Ureter (tissue), 1 donor: Measurements from ENCODE around the gene BCL7A. TPM values are rescaled to one million over a fixed set of nuclear protein-coding genes. Genes with fewer than 3 reads are reported as not detected.
"Not testable (repeated sequence)": the region's sequence is repeated elsewhere in the genome, so short reads cannot be mapped to it uniquely, and the experiment has no call there.

Source experiments
- DNase-seq: peaks from one replicate; pipeline ENCODE4 v3.0.0-alpha.2; 2020; ENCODE audit warnings: low spot score
- total RNA-seq: library from RNA; stranded (reverse); gene quantifications from one replicate; pipeline ENCODE4 v1.2.4, GENCODE V29; 2023
- donor health status: DM: yes; HTN: yes; CAD: no.

Gene BCL7A
- total RNA-seq, 1 donor from 2014 or later = 14.8 TPM

DNA sequence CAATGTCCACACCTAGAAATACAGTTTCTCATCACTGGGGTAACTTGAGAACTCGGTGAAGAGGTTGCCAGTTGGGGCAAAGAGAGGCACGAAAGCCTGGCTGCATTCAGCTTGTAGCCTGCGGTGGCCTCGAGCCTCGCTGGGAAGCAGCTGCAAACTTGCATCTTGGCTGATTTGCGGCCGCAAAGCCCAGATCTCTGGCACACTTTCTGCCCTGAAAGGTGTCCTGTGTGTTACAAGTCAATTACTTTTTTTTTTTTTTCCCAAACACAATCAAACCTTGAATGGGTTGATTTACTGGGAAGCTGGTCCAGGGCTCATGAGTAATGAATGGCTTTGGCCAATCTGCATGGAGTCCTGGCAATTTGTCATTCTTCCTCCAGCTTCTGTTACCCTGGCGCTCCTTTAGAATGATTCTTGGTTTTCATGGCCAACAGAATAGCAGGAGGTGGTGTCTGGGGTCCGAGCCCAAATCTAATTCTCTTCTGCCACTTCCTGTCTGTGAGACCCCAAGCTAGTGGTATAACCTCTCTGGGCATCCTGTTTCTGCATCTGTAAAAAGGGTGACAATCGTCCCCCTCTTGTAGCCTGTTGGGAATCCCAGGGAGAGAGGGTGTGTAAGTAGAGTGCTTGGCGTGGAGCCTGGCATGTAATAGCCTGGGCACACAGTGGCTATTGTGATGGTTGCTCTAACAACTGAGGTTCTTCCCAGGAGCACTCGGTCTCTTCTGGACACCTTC, 6.7 kb downstream of the BCL7A start:
- DNase-seq = no peak

DNA sequence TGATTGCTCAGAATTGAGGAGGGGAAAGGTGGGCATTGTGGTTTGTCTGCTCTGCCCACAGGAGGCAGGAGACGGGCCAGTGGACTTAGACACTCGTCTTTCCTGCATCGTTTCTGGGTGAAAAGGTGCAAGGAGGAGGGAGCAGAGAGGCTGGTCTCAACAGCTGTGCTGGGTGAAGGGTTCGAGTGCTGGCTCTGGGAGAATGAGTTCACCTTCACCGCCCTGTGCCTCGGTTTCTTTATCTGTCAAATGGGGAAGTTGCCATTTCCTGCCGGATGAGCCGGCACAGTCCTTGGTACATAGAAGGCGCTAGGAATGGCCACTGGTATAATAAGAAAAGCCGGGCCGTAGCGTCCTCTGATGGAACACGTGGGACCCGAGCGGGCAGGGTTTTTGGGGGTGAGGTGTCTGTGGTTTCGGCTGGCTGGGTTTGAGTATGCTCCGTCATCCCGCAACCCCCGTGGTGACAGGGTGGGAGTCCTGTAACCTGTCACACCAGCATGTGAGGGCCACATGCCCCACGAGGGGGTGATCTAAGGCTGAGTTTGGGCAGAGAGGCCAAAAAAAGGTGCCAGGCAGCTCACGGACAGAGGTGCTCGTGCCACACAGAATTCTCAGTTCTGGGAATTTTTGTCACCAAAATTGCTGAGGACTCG, 7.3 kb downstream of the BCL7A start:
- no peak for DNase-seq

DNA sequence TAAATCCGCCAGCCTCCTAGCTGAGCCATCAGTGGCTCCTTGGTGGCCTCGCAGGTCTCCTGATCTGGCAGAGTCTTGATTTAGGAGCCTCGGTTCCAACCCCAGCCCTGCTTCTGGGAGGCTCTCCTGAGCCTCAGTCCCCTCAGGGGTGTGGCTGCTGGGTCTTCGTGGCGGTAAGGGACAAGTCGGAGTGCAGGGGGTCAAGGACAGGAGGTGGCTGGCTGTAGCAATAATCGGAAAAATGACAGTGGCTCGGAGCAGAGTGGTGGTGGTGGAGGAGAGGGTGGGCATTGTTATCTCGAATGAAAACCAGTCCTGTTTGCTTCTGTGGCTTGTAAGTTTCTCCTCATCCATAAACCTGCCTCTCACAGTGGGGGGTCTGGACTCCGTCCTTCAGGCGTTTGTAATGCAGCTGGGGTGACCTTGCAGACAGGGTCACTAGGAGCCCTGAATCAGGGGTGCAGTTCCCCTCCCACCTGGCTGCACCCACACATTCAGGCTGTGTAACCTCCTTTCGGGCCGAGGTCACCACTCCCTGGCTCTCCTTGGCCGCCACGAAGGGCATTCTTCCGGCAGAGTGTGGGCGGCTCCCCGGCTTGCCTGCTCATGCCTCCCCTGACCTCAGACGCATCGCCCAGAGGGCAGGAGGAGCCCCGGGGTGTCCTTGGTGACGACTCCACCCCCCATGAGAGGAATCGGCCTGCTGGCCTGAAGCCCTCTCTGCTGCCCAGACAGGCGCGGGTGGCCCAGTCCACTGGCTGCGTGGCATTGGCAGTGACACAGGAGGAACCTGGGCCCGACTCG, 8.1 kb downstream of the BCL7A start:
- no peak for DNase-seq

DNA sequence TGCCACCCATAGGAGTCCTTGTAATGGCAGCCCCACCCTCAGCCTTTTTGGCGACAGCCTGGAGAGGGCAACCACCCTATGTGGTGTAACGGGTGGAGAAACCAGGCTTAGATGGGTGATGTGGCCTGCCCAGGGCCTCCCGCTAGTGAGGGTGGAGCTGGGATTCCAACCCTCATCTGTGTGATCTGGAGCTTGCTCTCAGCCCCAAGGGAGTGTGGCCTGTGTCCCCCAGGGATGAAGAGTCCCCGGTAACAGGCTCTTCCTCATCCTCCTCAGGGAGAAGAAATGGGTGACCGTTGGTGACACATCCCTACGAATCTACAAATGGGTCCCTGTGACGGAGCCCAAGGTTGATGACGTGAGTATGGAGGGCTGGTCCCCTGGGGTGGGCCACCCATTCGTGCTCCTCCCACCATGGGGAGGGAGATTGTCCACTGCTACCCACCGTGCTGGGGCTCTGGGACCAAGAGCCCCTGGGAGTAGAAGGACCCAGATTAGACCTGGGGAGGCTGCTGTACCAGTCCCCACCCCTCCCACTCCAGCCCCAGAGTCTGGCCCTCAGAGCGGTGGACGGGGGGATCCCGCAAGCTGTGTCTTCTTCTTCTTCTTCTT, 8.8 kb downstream of the BCL7A start:
- DNase-seq = no peak

DNA sequence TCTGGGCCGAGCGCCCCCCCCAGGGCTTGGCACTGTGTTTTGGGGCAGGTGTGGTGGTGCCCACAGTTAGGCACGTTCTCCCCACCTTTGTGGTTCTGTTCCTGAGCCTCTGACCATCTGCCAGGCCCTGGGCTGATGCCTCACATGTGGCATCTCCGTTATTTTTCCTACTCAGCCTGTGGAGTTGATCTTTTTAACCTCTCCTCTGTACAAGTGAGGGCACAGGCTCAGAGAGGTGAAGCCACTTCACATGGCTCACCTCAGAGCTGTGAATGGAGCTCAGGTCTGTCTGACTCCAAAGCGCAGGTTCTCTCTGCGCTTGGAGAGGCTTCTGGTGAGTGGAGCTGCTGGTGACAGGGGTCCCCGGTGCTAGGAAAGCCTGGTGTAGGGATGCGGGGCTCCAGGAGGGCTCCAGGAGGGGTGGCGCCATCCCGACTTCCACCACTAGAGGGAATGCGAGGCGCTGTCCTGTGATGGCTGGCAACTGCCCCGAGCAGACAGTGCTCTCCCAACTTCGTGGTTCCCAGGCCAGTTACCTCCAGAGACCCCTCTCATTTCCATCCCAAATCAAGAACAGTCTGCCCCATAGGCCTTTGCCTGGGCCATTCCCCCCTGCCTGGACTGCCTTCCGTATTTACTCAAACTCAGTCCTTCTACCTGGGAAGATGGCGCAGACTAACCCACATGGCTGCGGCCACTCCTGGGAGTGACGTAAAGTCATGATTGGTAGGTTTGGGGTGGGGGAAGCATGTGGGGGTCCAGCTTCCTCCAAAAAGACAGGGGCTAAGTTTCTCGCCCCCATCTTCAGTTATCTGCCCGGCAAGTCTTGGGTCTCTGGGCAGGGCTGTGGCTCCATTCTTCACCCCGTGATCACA, 9.9 kb downstream of the BCL7A start:
- no peak for DNase-seq

DNA sequence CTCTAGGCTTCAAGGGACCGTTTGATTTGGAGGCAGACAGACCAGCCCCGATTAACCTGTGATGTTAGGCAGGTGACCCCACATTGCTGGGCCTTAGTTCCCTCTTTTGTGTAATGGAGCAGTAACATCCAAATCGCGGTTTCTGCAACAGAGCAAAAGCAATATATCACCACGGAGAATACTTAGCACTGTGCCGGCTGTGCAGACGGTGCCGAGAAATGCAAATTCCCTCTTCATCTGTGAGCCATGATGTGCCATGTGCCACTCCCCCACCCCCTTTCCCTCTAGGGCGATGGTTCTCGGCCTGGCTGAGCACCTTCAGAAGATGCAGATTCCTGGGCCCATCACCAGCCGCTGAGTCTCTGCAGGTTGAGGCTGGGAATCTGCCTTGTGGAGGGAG, 10.9 kb downstream of the BCL7A start:
- DNase-seq = no peak

DNA sequence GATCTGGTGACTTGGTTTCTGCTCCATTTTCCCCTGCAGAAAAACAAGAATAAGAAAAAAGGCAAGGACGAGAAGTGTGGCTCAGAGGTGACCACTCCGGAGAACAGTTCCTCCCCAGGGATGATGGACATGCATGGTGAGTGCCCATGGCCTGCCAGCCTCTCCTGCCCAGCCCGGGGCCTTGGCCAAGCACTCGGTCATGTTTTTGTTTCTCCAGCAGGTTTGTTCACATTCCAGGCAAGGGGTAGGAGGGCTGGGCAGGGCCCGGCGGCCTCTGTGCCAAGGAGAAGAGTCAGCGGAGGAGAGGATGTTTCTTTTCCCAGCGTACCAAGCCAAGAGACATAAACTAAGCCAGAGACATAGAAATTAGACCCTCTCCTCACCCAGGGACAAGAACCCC, 13.6 kb downstream of the BCL7A start:
- peak; percentile 77 for DNase-seq

DNA sequence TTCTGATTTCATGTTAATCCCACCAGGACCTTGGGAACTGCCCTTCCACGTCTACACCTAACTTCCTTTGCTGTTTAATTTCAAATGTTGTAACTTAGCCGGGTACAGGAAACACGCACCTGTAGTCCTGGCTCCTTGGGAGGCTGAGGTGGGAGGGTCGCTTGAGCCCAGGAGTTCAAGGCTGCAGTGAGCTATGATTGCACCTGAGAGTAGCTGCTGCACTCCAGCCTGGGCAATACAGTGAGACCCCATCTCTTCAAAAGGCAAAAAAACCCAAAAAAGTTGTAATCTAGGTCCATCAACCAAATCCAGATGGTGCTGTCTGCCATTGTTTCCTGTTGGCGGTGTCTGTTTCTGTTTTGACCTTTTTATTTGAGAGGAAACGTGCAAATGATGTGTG, 14.5 kb downstream of the BCL7A start:
- DNase-seq = no peak

DNA sequence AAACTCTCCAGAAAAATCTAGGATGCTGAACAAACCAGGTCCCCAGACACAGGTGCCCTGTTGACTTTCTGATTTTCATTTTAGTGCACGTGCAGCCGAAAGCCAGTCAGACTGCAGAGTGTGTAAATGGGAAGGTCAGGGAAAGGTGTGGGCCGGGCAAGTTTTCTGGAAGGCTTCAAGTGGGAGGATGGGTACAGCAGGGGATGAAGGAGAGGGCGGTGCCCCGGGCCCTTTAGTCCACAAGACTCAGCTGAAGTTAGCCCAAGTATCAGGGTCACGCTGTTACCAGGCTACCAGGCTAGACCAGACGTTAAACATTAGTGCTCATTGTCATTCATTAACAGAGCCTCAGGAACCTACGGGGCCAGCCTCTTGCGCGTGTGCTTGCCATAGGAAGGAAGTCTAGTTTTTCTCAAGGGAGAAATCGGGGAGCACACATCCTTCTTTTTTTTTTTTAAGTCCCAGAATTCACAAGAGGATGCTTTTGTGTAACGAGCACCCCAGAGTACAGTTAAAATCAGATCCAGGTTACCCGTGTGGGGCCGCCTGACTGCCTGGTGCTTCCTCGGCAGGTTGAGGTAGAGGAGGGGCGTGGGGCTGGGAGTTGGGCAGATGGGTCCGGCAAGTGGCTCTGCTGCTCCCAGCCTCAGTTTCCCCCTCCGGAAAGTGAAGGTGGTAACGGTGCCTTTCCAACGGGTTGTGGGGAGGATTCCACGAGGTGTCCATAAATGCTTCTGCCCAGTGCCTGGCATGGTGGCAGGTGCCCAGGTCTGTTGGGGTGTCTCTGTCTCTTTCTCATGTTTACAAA, 19.1 kb downstream of the BCL7A start:
- no peak for DNase-seq

DNA sequence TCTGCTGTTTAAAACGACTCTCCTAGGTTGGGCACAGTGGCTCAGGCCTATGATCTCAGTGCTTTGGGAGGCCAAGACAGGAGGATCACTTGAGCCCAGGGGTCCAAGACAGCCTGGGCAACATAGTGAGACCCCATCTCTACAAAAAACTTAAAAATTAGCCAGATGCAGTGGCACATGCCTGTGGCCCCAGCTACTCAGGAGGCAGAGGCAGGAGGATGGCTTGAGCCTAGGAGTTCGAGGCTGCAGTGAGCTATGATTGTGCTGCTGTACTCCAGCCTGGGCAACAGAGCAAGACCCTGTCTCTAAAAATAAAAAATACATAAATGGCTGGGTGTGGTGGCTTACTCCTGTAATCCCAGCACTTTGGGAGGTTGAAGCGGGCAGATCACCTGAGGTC, 19.8 kb downstream of the BCL7A start:
- not testable (repeated sequence) for DNase-seq

DNA sequence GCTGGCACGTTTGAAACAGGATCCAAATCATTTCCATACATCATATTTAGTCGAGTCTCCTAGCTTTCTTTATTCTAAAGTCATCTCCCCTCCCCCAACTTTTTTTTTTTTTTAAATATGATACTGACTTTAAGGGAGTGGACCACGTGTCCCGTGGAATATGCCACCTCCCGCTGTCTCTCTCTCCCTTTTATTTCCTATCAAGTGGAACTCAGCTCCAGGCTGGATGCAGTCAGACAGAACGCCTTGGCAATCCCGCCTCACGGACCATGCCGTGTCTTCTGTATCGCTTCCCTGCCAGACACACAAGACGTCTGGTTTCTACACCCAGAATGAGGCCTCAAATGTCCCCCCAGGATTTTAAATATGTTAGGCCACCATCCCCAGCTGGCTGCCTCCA, 21.2 kb downstream of the BCL7A start:
- DNase-seq = no peak

DNA sequence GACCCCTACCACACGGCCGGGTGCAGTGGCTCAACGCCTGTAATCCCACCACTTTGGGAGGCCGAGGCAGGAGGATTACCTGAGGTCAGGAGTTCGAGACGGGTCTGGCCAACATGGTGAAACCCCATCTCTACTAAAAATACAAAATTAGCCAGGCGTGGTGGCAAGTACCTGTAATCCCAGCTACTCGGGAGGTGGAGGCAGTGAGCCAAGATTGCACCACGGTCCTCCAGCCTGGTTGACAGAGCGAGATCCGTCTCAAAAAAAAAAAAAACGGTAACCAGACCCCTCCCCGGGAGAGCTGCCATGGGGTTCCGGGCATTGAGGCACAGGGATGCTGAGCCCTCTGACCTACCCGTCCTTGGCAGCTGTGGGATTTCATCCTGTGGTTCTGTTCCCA, 21.8 kb downstream of the BCL7A start:
- no peak for DNase-seq

DNA sequence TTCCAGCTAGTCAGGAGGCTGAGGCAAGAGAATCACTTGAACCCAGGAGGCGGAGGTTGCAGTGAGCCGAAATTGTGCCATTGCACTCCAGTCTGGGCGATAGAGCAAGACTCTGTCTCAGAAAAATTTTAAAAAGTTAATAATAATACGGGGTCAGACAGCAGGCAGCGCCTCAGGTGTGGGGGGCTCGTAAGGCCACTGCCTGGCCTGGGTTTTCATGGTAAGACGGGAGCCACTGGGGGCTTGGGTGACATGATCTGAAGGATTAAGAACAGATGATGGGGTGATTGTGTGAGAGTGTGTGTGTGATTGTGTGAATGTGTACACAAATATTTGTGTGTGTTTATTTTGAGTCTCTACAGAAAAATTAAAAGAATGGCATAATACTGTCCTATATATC, 23.6 kb downstream of the BCL7A start:
- no peak for DNase-seq

DNA sequence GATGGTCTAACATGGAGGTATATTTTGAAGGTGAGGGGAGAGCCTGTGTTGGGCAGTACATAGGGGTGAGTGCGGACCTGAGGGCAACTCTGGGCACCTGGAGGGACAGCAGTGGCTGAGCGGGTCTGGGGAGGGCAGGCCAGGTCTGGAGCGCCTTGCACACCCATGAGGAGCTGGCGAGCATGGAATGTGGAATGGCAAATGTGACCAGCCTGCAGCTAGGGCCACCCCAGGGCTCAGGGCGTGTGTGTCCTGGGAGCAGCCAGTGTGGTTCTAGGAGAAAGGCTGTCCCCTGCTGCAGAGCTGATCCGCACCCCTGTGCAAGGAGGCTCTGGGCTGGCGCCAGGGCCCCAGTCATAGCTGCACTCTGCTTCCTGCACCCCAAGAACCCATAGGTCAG, 24.5 kb downstream of the BCL7A start:
- DNase-seq = no peak

DNA sequence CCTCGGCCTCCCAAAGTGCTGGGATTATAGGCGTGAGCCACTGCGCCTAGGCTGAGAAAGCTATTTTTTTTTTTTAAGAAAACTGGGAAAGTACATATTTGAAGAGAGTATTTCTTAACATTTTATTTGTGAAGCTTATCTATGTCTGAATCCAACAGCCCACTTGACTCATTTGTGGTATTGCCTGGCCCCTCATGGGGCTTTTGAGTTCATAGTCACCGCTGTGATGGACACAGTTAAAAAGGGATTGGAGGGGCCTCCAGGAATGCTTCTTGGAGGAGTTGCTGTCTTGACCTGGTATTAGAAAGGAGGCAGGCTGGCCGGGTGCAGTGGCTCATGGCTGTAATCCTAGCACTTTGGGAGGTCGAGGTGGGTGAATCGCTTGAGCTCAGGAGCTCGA, 26.5 kb downstream of the BCL7A start:
- DNase-seq = no peak

DNA sequence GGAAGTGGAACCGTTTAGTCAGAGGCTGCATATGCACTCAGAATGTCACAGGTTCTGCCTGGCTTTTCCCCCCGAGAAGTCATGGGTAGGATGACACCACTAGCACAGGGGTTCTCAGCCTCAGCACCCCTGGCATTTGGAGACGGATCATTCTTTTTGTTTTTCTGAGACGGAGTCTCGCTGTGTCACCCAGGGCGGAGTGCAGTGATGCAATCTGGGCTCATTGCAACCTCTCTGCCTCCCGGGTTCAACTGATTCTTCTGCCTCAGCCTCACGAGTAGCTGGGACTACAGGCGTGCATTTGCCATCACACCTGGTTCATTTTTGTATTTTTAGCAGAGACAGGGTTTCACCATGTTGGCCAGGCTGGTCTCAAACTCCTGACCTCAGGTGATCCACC, 28.1 kb downstream of the BCL7A start:
- no peak for DNase-seq

DNA sequence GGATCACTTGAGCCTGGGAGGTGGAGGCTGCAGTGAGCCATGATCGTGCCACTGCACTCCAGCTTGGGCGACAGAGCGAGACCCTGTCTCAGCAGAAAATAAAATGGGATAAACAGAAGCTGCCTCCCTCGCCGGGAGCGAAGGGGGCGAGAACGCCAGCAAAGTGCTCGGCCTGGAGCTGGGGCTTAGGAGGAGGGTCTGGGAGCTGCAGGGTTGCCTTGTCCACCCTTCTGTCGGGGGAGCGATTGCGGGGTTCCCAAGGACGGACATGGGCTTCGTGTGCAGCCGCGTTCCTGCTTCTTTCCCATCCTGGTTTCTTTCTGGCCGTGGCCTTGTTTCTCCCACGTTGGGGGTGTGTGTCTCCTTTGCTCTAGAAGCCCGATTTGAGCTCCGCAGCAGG, 29.0 kb downstream of the BCL7A start:
- DNase-seq = no peak

DNA sequence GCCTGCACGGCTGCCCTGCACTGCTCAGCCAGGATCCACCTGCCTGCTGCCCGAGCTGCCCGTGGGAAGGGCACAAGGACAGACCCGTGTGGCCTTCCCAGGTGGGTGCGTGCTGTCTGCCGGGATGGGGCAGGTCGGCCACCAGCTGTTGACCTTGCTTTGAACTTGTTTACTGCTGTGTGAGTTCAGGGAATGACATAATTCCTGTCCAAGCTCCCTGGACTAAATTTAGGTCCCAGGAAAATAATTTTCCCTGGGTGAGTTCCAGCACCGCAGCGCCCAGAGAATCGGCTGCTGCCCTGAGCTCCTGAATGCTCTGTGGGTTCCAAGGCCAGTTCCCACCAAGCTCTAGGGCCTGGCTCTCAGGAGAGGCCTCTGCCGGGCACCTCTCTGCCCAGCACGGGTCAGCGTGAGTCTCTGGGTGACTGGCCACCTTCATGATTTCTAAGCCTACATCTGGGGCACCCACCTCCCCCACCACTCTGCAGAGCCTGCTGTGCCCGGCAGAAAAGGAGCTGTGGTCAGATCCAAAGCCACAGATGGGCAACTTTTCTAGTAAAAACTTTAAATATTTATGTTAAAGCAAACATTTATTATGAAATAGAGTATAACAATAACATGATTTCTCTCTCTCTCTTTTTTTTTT, 29.7 kb downstream of the BCL7A start:
- DNase-seq = no peak

DNA sequence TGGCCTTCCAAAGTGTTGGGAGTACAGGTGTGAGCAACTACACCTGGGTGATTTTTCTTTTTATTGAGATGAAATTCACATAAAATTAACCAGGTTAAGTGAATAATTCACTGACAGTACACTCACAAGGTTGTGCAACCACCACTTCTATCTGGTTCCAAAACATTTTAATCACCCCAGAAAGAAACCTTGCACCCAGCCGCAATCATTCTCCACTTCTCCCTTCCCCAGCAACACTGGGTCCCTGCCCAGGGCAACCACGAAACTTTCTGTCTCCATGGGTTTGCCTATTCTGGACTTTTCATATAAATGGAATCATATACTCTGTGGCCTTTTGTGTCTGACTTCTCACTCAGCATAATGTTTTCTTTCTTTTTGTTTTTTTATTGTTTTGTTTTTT, 30.6 kb downstream of the BCL7A start:
- DNase-seq = no peak
